Measurements from ENCODE around the gene CTIF. TPM values are rescaled to one million over a fixed set of nuclear protein-coding genes. Genes with fewer than 3 reads are reported as not detected.

CTIF gene
- total RNA-seq, 1 donor from 2014 or later, result 72.4 TPM

GRCh38 chr18:48838921-48839818, 300.3 kb downstream of the CTIF start:
- intact Hi-C loops (cut with DNase I), result no loop called here

GRCh38 chr18:48839819-48840490, 301.1 kb downstream of the CTIF start:
- peak; percentile 39 for DNase-seq
- ATAC-seq, result no peak
- intact Hi-C loops (cut with DNase I), result no loop called here

More at GRCh38 chr18:48838921-48839818, 300.3 kb downstream of the CTIF start:
- no peak for TF ChIP-seq CTCF (IDR thresholded peaks at IDR 0.05)
- Histone ChIP-seq H3K27ac (peak overlapping the region; percentile 33), H3K27me3 (no peaks in the 10 kb centered on the region), H3K4me3 (no peak overlapping the region), H3K36me3 (no peaks in the 10 kb centered on the region), H3K9me3 (no peaks in the 10 kb centered on the region), H3K4me1 (peaks cover 64% of the 10 kb centered on the region)
- ATAC-seq (no peak), DNase-seq (peak; percentile 58)

GRCh38 chr18:48840491-48840877, 301.7 kb downstream of the CTIF start:
- H3K4me1 ChIP-seq, result peaks cover 57% of the 10 kb centered on the region
- no peak overlapping the region for H3K4me3 ChIP-seq
- H3K27me3 ChIP-seq, result no peaks in the 10 kb centered on the region
- ATAC-seq, result no peak
- peak overlapping the region; percentile 55 for H3K27ac ChIP-seq
- intact Hi-C loops (cut with DNase I), result no loop called here
- no peaks in the 10 kb centered on the region for H3K36me3 ChIP-seq
- TF ChIP-seq CTCF (IDR thresholded peaks at IDR 0.05), result no peak
- H3K9me3 ChIP-seq, result no peaks in the 10 kb centered on the region
- DNase-seq, result peak; percentile 21

More at GRCh38 chr18:48839819-48840490, 301.1 kb downstream of the CTIF start:
- peak overlapping the region; percentile 55 for H3K27ac ChIP-seq
- H3K4me1 ChIP-seq, result peaks cover 61% of the 10 kb centered on the region
- no peaks in the 10 kb centered on the region for H3K9me3 ChIP-seq
- no peaks in the 10 kb centered on the region for H3K36me3 ChIP-seq
- no peaks in the 10 kb centered on the region for H3K27me3 ChIP-seq
- H3K4me3 ChIP-seq, result no peak overlapping the region
- TF ChIP-seq CTCF (IDR thresholded peaks at IDR 0.05), result no peak

- Histone ChIP-seq H3K4me1 (peaks cover 57% of the 10 kb centered on the region), H3K4me3 (no peak overlapping the region), H3K36me3 (no peaks in the 10 kb centered on the region), H3K27me3 (no peaks in the 10 kb centered on the region), H3K27ac (peak overlapping the region; percentile 82), H3K9me3 (no peaks in the 10 kb centered on the region)
- ATAC-seq, result peak; percentile 83
- peak; percentile 89 for DNase-seq
- intact Hi-C loops (cut with DNase I), result no loop called here
- TF ChIP-seq CTCF (IDR thresholded peaks at IDR 0.05), result no peak
Observed at GRCh38 chr18:48841381-48842258, 302.8 kb downstream of the CTIF start.

Measured in upper lobe of right lung (tissue), 1 donor.